Ectodermal cell (in vitro differentiated cells): ENCODE results near the gene DFFB.

Experiments used
- H3K27ac ChIP-seq: 2 replicates; pipeline ENCODE4 v1.7.0; 2013; ENCODE audit warnings: mild to moderate bottlenecking, low read depth, low read length; ENCODE audit not compliant: insufficient read depth, poor library complexity, severe bottlenecking
- H3K27me3 ChIP-seq: 2 replicates; pipeline ENCODE4 v1.7.0; 2013; ENCODE audit warnings: mild to moderate bottlenecking, low read length; ENCODE audit not compliant: insufficient read depth, control insufficient read depth, poor library complexity, severe bottlenecking
- H3K36me3 ChIP-seq: one replicate; pipeline ENCODE4 v1.7.0; 2013; ENCODE audit warnings: low read length; ENCODE audit not compliant: control insufficient read depth, insufficient read depth
- H3K4me1 ChIP-seq: one replicate; pipeline ENCODE4 v1.7.0; 2013; ENCODE audit warnings: low read length; ENCODE audit not compliant: control insufficient read depth, insufficient read depth
- H3K4me3 ChIP-seq: 2 replicates; pipeline ENCODE4 v1.7.0; 2013; ENCODE audit warnings: low read depth, low read length, control low read depth; ENCODE audit not compliant: insufficient read depth
- H3K9me3 ChIP-seq: 2 replicates; pipeline ENCODE4 v1.7.0; 2013; ENCODE audit warnings: mild to moderate bottlenecking, low read length, moderate library complexity; ENCODE audit not compliant: control insufficient read depth
- WGBS, 2 experiments: methylation state at CpG; one replicate each; pipeline ENCODE4 v1.1.7; 2013; ENCODE audit warnings: missing lambda C conversion rate in 2 of 2; 5-methylcytosine and 5-hydroxymethylcytosine counted together

Gene DFFB

DNA sequence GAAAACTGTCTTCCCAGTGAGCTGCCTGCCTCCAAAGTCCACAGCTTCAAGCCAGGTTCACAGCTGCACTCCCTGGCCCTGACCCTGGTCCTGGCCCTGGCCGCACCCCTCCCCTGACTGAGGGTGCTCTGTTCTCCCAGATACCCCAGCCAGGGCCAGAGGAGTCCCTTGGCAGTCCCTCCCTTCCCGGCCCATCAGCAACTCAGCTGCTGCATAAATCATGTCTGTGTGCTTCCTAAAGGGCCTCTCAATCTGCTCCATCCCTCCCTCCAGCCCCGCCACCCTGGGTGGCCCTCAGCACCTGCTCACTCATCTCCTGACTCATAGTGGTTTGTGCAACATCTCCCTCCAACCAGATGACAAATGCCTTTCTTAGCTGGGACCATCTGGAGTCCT is 67.5 kb downstream of the DFFB start:
- no peak overlapping the region for H3K4me3 ChIP-seq

GRCh38 chr1:3925256-3925655 is 68.0 kb downstream of the DFFB start:
- H3K9me3 ChIP-seq: no peaks in the 10 kb centered on the region
- no peaks in the 10 kb centered on the region for H3K36me3 ChIP-seq
- H3K4me3 ChIP-seq: no peak overlapping the region
- H3K27me3 ChIP-seq: no peaks in the 10 kb centered on the region
- H3K27ac ChIP-seq: no peak overlapping the region
- 87 to 89% methylated on average over 12 of the region's 12 CpGs for WGBS, 2 experiments
- H3K4me1 ChIP-seq: peaks cover 12% of the 10 kb centered on the region

More for the DNA sequence above, 67.5 kb downstream of the DFFB start:
- H3K27me3 ChIP-seq: no peaks in the 10 kb centered on the region
- WGBS, 2 experiments: 67 to 68% methylated on average over 3 of the region's 3 CpGs
- H3K9me3 ChIP-seq: no peaks in the 10 kb centered on the region
- no peak overlapping the region for H3K27ac ChIP-seq
- H3K36me3 ChIP-seq: no peaks in the 10 kb centered on the region
- peaks cover 12% of the 10 kb centered on the region for H3K4me1 ChIP-seq

DNA sequence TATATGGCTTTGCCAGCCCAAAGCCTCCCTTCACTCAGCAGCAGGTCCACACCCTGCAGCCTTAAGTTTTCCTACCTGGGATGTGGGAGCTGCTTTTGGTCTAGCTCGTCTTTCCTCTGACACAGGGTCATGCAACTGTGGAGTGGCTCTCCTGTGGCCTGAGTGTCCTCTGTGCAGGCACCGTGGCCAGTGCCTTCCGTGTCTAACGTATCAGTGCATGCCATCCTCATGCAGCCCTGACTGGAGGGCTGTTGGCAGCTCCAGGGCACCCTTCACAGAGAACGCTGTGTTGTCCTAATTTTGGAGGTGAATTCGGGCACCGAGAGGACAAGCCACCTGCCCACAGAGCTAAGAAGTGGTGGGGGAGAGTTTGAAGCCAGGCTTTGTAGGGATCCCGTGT is 68.5 kb downstream of the DFFB start:
- WGBS, 2 experiments: 88 to 91% methylated on average over 8 of the region's 8 CpGs
- H3K36me3 ChIP-seq: no peaks in the 10 kb centered on the region

GRCh38 chr1:3926956-3927355 is 69.7 kb downstream of the DFFB start:
- no peaks in the 10 kb centered on the region for H3K36me3 ChIP-seq
- H3K27me3 ChIP-seq: no peaks in the 10 kb centered on the region
- H3K9me3 ChIP-seq: no peaks in the 10 kb centered on the region
- no peak overlapping the region for H3K27ac ChIP-seq
- peaks cover 12% of the 10 kb centered on the region for H3K4me1 ChIP-seq
- H3K4me3 ChIP-seq: no peak overlapping the region

More for the DNA sequence above, 68.5 kb downstream of the DFFB start:
- Histone ChIP-seq H3K4me1 (peaks cover 12% of the 10 kb centered on the region), H3K9me3 (no peaks in the 10 kb centered on the region), H3K27ac (no peak overlapping the region), H3K4me3 (no peak overlapping the region), H3K27me3 (no peaks in the 10 kb centered on the region)

- no peak overlapping the region for H3K4me3 ChIP-seq
- 79% methylated on average over 11 of the region's 11 CpGs for whole genome bisulfite sequencing, 2 experiments
These were observed 71.3 kb downstream of the DFFB start for GRCh38 chr1:3928586-3928985.

DNA sequence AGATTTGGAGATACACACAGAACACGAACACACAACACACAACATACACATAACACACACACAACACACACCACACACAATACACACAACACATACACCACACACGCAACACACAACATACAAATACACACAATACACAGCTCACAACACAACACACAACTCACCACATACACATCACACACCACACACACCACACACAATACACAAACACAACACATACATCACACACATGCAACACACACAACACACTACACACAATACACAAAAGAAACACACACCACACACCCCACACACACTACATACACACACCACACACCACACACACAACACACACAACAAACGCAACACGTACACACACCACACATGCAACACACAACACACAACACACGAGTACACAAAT is 71.8 kb downstream of the DFFB start:
- Histone ChIP-seq H3K4me1 (peaks cover 9% of the 10 kb centered on the region), H3K36me3 (no peaks in the 10 kb centered on the region), H3K4me3 (no peak overlapping the region), H3K27me3 (no peaks in the 10 kb centered on the region), H3K27ac (no peak overlapping the region), H3K9me3 (no peaks in the 10 kb centered on the region)
- WGBS, 2 experiments: 50 to 52% methylated on average over 5 of the region's 5 CpGs

More at GRCh38 chr1:3928586-3928985, 71.3 kb downstream of the DFFB start:
- Histone ChIP-seq H3K27ac (no peak overlapping the region), H3K36me3 (no peaks in the 10 kb centered on the region), H3K27me3 (no peaks in the 10 kb centered on the region), H3K9me3 (no peaks in the 10 kb centered on the region), H3K4me1 (peaks cover 12% of the 10 kb centered on the region)

DNA sequence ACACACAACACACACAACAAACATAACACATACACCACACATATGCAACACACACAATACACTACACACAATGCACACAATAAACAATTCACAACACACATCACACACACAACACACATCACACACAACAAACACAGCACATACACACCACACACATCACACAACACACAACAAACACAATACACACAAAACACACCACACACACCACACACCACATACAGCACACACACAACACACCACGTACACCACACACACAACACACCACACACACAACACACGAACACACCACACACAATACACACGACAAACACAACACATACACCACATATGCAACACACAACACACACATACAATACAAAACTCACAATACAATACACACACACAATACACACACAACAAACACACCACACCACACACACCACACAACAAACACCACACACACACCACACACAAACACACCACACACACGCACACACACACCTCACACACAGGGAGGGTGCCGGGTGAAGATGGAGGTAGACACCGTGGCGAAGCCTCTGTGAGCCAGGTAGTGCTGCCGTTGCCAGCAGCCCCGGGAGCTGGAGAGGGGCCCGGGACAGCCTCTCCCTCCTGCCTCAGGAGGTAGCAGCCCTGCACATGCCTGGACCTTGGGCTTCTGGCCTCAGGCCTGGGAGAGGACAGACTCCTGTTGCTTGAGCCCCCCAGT is 73.2 kb downstream of the DFFB start:
- H3K27me3 ChIP-seq: no peaks in the 10 kb centered on the region
- H3K4me3 ChIP-seq: no peak overlapping the region
- no peaks in the 10 kb centered on the region for H3K4me1 ChIP-seq
- WGBS, 2 experiments: 85 to 88% methylated on average over 10 of the region's 10 CpGs
- no peak overlapping the region for H3K27ac ChIP-seq
- no peaks in the 10 kb centered on the region for H3K36me3 ChIP-seq
- H3K9me3 ChIP-seq: no peaks in the 10 kb centered on the region

GRCh38 chr1:3931007-3931912 is 74.0 kb downstream of the DFFB start:
- no peak overlapping the region for H3K27ac ChIP-seq
- WGBS, 2 experiments: 87 to 88% methylated on average over 17 of the region's 17 CpGs
- no peaks in the 10 kb centered on the region for H3K36me3 ChIP-seq
- H3K4me1 ChIP-seq: no peaks in the 10 kb centered on the region
- H3K27me3 ChIP-seq: no peaks in the 10 kb centered on the region
- no peaks in the 10 kb centered on the region for H3K9me3 ChIP-seq
- no peak overlapping the region for H3K4me3 ChIP-seq

DNA sequence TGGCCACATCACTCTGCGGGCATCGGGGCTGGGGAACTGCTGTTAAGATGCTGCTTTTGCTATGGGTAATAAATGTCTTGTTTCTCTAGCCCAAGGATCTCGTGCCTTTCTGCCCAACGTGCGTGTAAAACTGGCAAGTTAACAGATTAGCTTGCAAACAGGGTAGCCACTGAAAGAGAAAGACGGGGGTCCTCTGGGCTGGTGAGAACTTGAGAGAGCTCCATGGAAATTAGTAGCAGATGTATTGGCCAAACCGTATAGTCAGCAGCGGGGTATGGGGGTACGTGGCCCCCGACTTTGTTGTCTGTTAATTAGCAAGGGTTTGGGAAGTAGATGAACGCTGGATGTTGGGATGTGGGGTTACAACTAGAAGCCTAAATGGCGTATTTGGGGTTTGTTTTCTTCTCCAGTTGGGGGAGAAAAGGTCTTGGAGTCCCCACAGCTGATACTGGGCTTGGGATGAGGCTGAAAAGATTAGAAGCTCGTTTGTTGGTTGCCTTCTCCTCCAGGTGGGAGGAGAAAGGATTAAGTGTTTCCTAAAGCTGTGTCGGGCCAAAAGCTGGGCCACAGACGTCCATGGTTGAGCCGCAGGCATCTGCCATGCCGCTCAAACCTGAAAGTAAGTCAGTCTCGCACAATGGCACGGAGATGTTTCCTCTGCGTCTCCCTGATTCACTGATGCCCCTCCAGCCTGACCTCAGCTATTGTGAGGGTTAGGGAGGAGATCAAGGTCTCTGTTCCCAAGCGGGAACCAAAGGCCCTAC is 75.1 kb downstream of the DFFB start:
- no peaks in the 10 kb centered on the region for H3K9me3 ChIP-seq
- no peaks in the 10 kb centered on the region for H3K27me3 ChIP-seq
- 82 to 85% methylated on average over 21 of the region's 21 CpGs for WGBS, 2 experiments
- no peak overlapping the region for H3K27ac ChIP-seq
- H3K36me3 ChIP-seq: no peaks in the 10 kb centered on the region
- no peak overlapping the region for H3K4me3 ChIP-seq
- no peaks in the 10 kb centered on the region for H3K4me1 ChIP-seq
